HS-27A (cell line): ENCODE data around the gene CCDC167.

ENCODE experiments used
- DNase-seq: peaks from one replicate; pipeline ENCODE4 v3.0.0-alpha.2; 2012; ENCODE audit warnings: low read depth, missing footprints

CCDC167 gene

DNA sequence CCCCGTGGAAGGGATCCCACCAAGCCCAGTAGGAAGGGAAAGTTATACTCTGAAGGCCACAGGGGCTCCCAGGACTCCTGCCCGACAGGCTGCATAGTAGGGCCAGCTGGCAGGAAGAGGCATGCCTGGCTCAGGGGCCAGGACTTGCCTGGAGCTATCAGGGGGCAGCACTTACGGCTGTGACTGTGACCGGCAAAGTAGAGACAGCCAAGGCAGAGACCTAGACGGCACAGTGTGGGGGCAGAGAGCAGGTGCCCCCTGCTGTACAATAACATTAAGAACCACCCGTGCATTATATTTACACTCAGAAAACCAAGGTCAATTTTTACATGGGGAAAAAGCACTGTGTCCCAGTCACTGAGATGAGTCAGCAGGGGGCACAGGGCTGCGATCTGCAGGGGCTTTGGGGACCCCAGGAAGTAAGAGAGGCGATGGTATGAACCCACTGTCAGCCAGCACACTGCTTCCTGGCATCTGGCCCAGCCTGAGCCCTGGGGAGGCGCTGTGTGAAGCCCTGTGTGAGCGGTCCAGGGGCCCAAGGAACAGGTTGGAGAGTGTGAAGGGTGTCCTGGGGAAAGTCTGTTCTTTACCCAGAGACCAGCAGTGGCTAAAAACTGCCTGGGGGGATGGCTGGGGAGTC lies 9.9 kb downstream of the CCDC167 start:
- DNase-seq, result no peak

DNA sequence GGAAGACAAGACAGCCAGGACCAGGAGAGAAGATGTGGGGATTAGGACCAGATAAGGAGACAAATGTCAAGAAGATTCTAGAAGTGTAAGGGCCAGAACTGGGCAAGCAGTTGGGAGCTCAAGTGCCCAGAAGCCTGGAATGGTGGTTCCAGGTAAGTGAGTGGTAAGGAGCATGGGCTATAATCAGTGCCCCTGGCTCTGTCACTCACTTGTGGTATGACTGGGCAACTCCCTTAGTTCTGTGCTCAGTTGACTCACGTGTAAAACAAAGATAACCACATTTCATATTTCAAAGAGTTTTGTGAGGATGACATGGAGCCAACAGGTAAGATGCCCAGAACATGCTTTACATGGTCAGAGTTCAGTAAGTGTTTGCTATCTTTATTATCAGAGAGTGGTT lies 11.2 kb downstream of the CCDC167 start:
- no peak for DNase-seq

DNA sequence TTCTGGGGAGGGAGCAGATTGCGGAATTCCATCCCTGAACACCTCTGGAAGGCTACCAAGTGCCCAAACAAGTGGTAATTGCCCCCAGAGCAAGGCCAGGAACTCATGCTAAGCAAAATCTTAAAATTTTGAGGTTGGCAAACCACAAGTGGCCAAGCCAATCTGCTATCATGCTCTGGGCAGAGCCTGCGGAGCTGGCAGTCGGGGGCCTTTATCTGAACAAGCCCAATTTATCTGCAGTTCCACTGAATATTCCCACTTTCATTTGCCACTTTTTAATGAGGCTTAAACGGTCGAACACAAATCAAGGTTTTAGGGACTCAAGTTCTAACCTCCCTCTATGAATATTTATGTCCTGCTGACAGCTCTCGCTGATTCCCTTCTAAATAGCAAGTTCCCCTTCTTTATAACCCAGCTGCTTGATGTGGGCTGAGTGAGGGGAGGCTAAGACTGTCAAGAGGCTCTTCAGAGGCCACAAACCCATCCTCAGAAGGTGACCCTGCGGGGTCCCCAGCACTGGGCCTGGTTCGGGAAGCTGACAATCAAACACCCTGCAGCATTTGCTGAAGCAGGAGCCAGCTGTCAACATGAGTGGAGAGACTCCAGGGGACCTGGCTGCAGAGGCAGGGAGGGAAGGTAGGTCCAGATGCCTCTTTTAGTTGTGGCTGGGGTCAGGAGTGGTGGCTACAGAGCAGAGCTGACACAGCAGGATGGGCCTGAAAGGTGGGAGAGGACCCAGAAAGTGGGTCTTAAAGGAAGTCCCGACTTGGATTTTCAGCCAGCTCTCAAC lies 11.9 kb downstream of the CCDC167 start:
- no peak for DNase-seq

GRCh38 chr6:37486121-37486839 lies 13.4 kb downstream of the CCDC167 start:
- no peak for DNase-seq

DNA sequence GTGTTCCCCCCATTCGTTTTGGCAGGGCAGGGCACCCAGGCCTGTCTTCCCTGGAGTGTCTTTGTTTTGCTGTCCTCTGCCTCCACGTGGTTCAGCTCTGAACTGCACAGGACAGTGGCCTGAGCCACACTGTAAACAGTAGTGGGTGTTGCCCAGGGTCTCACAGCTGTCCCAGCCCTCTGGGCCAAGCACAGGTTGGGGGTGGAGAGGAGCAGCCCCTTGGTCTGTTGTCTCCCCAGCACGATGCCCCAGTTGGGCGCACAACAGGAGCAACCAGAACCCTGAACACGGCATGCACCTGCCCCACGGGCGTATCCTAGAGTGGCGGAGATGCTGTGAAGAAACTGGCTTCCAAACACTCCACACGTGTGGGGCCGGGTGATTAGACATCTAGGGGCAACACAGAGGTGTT lies 14.4 kb downstream of the CCDC167 start:
- DNase-seq, result no peak

DNA sequence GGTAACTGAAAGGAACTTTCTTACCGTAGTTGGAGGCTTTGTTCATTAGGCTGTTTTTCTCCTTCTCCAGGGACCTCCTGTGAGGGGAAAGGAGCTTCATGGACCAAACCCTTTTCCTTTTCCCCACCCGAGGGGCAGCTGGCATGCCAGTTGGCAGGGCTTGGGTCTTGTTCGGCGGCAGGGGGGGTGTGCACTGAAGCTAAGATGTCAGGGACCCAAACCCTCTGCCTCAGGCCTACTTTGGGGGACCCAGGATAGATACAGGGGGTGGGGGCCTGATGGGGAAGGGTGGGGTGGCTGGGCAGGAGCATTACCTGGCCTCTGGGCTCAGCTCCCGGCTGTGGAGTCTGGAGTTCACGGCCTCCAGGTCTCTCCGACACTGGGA lies 14.9 kb downstream of the CCDC167 start:
- no peak for DNase-seq

DNA sequence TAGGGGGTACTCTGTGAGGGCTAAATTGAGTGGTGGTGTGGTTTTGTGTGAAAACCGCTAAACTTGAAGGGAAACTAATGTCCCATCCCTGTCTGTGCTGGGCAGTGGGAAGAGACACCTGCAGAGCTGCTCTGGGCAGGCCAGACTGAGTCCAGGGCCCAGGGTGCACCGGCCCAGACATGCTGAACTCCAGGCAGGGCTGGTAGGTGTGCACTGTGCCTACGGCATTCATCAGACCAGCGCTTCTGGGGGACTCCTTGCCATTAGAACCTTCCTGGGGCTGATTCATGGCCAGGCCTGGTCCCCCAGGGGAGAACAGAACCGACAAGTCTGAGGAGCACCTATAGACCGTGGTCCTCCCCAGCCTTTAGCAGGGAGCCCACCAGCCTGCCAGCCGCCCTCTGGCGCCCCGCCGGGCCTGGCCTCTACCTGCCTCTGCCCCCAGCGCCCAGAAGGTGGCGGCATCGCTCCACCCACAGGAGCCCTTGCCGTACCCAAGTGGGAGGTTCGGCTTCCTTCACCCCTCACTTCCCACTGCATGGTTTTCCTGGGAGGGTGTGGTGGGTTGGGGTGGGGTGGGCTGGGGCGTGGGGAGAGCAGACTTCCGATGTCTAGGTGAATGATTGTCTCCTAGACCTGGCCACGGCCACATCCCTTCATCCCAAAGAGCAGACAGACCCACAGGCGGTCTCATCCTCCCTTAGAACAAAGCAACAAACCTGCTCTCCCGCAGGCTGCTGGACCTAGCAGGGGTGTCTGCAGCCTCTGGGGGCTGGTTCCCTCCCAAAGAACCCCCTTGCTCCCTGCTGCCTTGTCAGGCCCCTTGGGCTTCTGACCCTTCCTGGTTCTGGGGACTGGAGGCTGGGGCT lies 15.5 kb downstream of the CCDC167 start:
- DNase-seq, result no peak

- no peak for DNase-seq
Observed at GRCh38 chr6:37483252-37483901, 16.3 kb downstream of the CCDC167 start.

DNA sequence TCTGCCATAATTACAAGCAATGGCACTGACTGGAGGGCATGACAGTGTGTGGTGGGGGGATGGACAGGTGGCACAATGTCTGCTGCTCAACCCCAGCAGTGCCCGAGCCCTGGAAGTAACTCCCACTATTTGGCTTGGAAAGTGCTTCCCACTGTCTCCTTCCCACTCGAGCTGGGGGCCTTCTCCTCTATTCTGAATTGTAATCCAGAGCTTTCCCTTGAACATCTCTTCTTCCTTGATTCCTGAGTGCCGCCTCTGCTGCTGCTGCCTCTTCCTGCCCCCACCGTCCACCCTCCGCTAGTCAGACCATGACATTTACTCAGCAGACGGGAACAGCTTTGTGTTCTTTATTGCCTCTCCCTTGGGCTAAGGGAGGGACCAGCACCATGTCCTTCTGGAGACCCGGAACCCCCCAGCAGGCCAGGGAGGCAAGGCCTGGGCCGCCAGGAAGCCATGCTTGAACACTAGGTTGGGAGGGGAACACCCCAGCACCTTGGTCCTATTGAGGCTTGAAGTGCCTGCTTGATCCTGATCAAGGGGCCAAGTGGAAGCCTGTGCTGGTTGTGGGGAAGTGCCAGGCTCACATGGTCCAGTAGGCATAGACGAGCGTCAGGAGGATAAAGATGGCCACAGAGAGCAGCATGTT lies 17.0 kb downstream of the CCDC167 start:
- no peak for DNase-seq

DNA sequence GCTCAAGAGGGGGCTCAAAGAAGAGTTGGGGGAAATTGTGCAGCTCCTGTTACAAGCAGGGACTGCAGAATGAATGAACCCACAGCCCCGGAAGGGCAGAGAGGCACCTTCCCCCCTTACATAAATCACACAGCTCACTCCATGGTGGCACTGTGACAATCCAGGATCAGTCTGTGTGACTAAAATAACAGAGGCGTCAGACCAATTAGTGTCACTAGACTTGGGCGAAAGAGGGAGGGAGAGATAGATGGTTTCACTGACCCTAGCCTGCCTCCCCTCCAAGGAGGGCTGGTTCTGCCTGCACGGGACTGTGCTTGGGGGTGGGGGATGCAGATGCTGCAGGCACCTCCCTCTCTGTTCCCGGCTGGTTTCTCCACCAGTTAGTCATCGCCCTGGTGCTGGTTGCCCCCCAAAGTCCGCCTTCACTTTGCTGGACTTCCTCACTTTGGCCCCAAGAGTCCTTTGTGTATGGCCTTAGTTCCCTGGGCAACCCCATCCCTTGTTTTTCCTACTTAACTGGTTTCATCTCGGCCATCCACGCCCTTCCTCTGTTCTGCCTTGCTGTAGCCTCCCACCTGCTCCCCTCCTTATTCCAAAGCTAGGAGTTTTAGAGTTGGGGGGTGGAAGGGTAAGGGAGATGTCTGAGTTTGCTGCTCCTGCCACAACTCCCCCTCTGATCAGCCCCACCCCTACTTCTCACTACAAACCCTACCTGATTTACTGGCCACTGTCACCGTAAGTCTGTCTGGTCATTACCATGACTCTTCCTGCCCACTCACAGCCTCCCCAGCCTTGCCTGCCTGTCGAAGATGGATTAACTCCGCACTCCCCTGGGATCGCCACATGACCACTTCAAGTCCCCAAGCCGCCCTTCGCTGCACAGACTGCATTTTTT lies 17.7 kb downstream of the CCDC167 start:
- no peak for DNase-seq

DNA sequence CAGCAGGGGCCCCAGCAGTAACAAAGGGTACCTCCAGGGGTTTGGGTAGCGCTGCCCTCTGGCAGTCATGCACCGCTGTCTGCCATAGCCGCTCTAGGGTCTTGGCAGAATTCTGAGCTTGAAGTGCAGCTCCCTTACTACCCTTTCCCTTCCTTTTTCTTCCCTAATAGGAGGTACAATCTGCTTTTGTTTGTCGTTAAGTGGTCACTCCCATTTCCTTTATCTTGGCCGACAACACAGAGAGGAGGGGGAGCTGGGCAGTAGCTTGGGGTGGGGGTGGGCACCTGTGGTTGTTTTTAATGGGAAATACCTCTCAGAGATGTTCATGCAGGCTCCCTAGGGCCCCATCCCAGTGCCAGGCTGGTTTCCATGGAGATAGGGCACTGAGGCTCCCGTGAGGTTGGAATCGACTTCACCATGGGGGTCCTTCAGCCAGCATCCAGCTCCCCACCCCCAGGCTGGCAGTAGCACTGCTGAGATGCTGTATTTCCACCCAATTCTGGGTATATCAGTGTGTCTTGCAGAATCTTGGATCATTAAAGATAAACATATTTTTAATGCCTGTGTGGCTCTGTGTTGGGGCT lies 18.6 kb downstream of the CCDC167 start:
- DNase-seq, result no peak

DNA sequence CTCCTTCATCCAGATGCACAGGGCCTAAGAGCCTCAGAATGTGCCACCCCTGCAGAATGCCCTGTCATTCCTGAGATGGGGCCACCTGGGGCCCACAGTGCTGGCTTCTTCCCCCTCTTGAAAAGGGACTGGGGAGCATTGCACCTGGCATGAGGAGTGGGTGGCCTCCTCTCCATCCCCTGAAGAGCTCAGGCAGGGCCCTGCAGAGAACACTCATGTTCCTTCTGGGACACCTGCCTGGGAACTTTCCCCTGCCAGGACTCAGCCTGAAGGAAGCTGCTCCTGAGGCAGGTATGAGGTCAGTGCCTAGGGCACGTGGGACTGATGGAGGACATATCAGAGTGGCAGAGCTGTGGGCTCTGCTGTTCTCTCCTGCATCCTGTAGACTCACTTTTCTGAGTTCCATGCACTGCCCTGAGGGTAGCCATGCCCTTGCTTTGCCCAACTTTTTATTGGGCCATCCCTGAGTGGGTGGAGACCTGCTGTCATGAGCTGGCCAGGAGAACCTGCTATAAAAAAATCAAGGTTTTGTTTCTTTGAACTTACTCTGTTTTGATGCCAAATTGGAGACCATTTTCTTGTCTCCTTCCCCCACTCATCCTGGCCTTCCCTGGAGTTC lies 19.5 kb downstream of the CCDC167 start:
- no peak for DNase-seq

- DNase-seq, result no peak
Observed at GRCh38 chr6:37479266-37479854, 20.3 kb downstream of the CCDC167 start.

- DNase-seq, result no peak
Observed at GRCh38 chr6:37478827-37479226, 20.9 kb downstream of the CCDC167 start.

GRCh38 chr6:37477656-37478435 lies 21.8 kb downstream of the CCDC167 start:
- DNase-seq, result no peak

GRCh38 chr6:37477191-37477590 lies 22.5 kb downstream of the CCDC167 start:
- DNase-seq, result no peak

DNA sequence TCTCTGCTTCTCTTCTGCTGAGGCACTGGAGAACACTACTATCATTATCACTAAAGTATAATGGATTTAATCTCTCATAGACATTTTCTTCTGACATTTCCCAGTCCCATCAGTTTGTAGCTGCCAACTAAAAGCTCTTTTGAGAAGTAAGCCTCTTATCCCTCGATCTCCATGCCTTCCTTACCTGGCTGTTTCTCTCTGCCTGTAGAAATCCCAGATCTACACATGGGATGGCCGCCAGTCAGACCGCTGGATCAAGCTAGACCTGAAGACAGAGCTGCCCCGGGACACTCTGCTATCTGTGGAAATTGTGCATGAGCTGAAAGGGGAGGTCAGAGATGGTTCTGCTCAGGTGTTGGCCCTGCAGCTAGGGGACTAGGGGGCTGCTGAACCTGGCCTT lies 25.4 kb downstream of the CCDC167 start:
- no peak for DNase-seq
